ENCODE measurements around the gene ZNF784.

DNA sequence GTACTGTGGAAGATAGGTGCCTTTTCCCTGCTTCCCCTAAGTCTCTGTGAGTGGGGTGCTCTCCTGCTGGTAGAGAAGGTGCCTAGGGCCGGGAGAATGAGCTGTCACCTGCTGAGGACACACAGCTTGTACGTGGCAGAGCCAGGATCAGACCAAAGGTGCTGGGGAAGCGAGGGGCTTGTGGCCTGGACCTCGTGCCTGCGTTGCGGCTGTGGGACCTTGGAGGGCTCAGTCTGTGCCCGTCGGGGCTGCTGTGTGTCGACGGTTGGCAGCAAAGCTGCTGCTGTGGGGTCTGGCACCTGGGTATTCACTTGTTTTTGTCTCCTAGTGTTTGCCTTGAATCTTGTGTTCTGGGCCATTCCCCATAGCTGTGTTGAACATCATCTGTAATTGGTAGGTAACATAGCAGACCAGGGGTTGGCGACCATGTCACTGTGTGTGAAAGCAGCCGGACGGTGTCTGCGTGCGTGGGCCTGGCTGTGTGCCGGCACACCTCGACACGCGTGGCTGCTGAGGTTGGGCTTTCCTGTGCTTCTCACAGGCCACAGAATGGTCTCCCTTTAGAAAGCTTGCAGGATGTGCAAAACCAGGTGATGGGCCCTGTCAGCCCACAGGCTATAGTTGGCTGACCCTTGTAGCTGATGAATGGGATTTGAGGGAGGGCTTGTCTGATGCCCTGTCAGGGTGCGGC is 39.6 kb upstream of the ZNF784 start:
- TF ChIP-seq ESRRA (IDR thresholded peaks at IDR 0.05; ENCODE audit: borderline replicate concordance, low read length) (no peak), CHD2 (IDR thresholded peaks at IDR 0.05; ENCODE audit: low read length, partially characterized antibody) (no peak), RFX5 (IDR thresholded peaks at IDR 0.05) (no peak)

Measured in A549 (cell line).